Aorta (tissue), 5 donors: ENCODE data around the gene STARD9. TPM values are rescaled to one million over a fixed set of nuclear protein-coding genes. Genes with fewer than 3 reads are reported as not detected.

Experiments
- ATAC-seq: fragments of 200-7000 bp; cut with Tn5 transposase; one replicate; pipeline ENCODE4 v1.9.1; 2022; ENCODE audit warnings: moderate library complexity; ENCODE audit not compliant: low FRiP score
- DNase-seq, 2 donors: peaks; one replicate each; pipeline ENCODE4 v3.0.0-alpha.2; 2020
- H3K27ac ChIP-seq, 2 donors: one replicate each; pipeline ENCODE4 v1.5.1; 2013; ENCODE audit warnings: low read length in 2 of 2, mild to moderate bottlenecking in 2 of 2, moderate library complexity in 2 of 2, control low read depth in 1 of 2, inconsistent platforms in 1 of 2, low read depth in 1 of 2
- H3K27me3 ChIP-seq, 2 donors: one replicate each; pipeline ENCODE4 v1.6.1; 2013; ENCODE audit warnings: control low read depth in 1 of 2, low read length in 1 of 2, mild to moderate bottlenecking in 1 of 2, moderate library complexity in 1 of 2; ENCODE audit not compliant: insufficient read depth in 2 of 2, control insufficient read depth in 1 of 2
- H3K36me3 ChIP-seq, 2 donors: one replicate each; pipeline ENCODE4 v1.6.1; 2013; ENCODE audit warnings: control low read depth in 1 of 2, low read length in 1 of 2, mild to moderate bottlenecking in 1 of 2; ENCODE audit not compliant: insufficient read depth in 2 of 2, control insufficient read depth in 1 of 2
- H3K4me1 ChIP-seq, 2 donors: one replicate each; pipeline ENCODE4 v1.6.1; 2013; ENCODE audit warnings: low read length in 2 of 2, control low read depth in 1 of 2, mild to moderate bottlenecking in 1 of 2, moderate library complexity in 1 of 2; ENCODE audit not compliant: insufficient read depth in 2 of 2, control insufficient read depth in 1 of 2
- H3K4me3 ChIP-seq, 2 donors: one replicate each; pipeline ENCODE4 v1.5.1; 2013; ENCODE audit warnings: low read length in 2 of 2, control low read depth in 1 of 2, mild to moderate bottlenecking in 1 of 2
- H3K9me3 ChIP-seq: one replicate; pipeline ENCODE4 v1.6.1; 2013; ENCODE audit warnings: mild to moderate bottlenecking, low read length; ENCODE audit not compliant: control insufficient read depth
- WGBS, 2 donors: extraction: QIAGEN DNeasy Blood & Tissue Kit; methylation state at CpG; one replicate each; pipeline ENCODE4 v1.1.7; 2013; 5-methylcytosine and 5-hydroxymethylcytosine counted together
- intact Hi-C, 2 donors: fragments of 100-400 bp; cut with DNase I; formaldehyde crosslinking; loops; one replicate each; pipeline versions ENCODE4 v1.14.2 to v1.15.0; 2022
- long read RNA-seq, 2 donors: library from polyadenylated mRNA; unstranded; transcript quantifications; one replicate each; pipeline ENCODE4 v2.0.0, GENCODE V29; 2020 to 2021
- polyA plus RNA-seq, 2 donors: library from polyadenylated mRNA; stranded (reverse); fragments of 200-250 nt; gene quantifications; one replicate each; pipeline ENCODE4 v1.2.3, GENCODE V29; 2013
- total RNA-seq, 2 donors: library from RNA; stranded (reverse); fragmentation: NEBNext Ultra II Directional; extraction: Animal tissue kit (Norgen Biotek cat#: 25700); gene quantifications; one replicate each; pipeline ENCODE4 v1.2.1, GENCODE V29; 2021
- donor health status: healthy with polysubstance abuse.
- donor health status: Bipolar disorder and iron deficiency.
- donor health status: DM: no; HTN: no; CAD: no.
- donor health status: DM: no; HTN: no; CAD: no.
- donor health status: DM: yes; HTN: yes; CAD: no.

STARD9 gene
- 10 to 100 TPM; 38.7 to 65.8 TPM for total RNA-seq
- polyA plus RNA-seq = 10 to 100 TPM in 1 of 2 donors, 1 to 10 TPM in 1; 3.3 to 14.2 TPM
- long read RNA-seq, donor 1, partial matches to known transcripts = 18 of 32 reads
- long read RNA-seq, donor 1, other reads (novel, unspliced or antisense) = 14 of 32 reads
- long read RNA-seq, donor 2, partial matches to known transcripts = 21 of 34 reads
- long read RNA-seq, donor 2, other reads (novel, unspliced or antisense) = 13 of 34 reads

DNA sequence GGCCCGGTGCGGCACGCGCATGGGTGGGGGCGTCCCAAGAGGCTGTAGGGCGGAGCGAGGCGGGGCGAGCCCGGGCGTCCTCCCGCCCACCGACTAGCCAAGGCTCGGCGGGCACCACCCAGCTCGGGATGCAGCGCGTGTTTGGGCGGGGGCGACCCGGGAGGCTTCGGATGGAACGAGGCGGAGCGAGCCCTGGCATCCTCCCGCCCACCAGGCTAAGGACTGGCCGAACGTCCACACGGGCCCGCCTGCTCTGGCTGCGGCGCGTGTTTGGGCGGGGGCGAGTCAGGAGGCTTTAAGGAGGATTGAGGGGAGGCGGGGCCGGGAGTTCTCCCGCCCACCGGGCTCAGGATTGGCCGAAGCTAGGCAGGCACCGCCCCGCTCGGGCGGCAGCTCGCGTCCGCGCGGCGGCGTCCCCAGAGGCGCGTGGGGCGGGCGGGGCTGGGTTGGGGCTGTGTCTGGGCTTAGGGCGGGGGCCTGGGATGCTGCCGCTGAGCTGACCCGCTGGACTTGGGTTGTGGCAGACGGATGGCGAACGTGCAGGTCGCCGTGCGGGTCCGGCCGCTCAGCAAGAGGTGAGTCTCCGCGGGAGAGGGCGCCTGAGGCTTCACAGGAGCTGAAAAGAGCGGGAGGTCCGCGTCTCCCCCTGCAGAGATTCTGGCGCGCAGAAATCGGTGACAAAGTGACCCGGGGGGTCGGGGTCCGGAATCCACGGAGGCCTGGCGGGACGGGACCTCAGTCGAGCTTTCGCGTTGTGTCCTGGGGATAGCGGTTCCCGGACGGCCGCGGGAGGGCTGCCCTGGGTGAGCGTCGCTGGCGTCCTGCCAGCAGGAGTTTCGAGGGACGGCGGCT, at the start of gene STARD9:
Gene STARD9, plus strand, starts transcription at position 419 of the 852 bp plus-strand sequence. Its CDS starts 110 bp downstream, at position 529.
- 0% methylated on average over 78 to 95 of the region's 95 CpGs for WGBS, 2 donors
- H3K27me3 ChIP-seq = no peaks in the 10 kb centered on the region
- DNase-seq (peak; percentile 99), ATAC-seq (peak; percentile 97)
- no peaks in the 10 kb centered on the region for H3K9me3 ChIP-seq
- H3K27ac ChIP-seq = peak within 1 kb of the TSS; percentile 34 to 77
- H3K4me1 ChIP-seq = peaks cover 0 to 2% of the 10 kb centered on the region in 2 donors
- intact Hi-C loops = loop anchor here in 1 of 2 donors (5.0 kb wide), 2 partner anchors 42 to 83 kb away; partner anchors contain the start of gene ZNF106
- peak within 1 kb of the TSS; percentile 59 to 72 for H3K4me3 ChIP-seq
- no peaks in the 10 kb centered on the region for H3K36me3 ChIP-seq

GRCh38 chr15:42528970-42529369, 46.4 kb upstream of the STARD9 start:
- H3K36me3 ChIP-seq = peaks cover 6 to 7% of the 10 kb centered on the region in 2 donors
- 93 to 97% methylated on average over 3 of the region's 3 CpGs for WGBS, 2 donors

GRCh38 chr15:42533246-42533645, 42.2 kb upstream of the STARD9 start:
- WGBS, 2 donors = 89 to 94% methylated on average over 1 of the region's 1 CpG
- no peak for ATAC-seq
- no peak overlapping the region for H3K4me3 ChIP-seq
- no peak for DNase-seq
- intact Hi-C loops = no loop called here
- no peak overlapping the region for H3K27ac ChIP-seq
- H3K4me1 ChIP-seq = no peaks in the 10 kb centered on the region
- no peaks in the 10 kb centered on the region for H3K27me3 ChIP-seq
- peaks cover 3 to 7% of the 10 kb centered on the region in 2 donors for H3K36me3 ChIP-seq
- no peaks in the 10 kb centered on the region for H3K9me3 ChIP-seq

More at GRCh38 chr15:42528970-42529369, 46.4 kb upstream of the STARD9 start:
- no peak overlapping the region for H3K27ac ChIP-seq
- intact Hi-C loops = no loop called here
- no peaks in the 10 kb centered on the region for H3K27me3 ChIP-seq
- no peak for DNase-seq
- no peaks in the 10 kb centered on the region for H3K4me1 ChIP-seq
- no peak for ATAC-seq
- H3K9me3 ChIP-seq = no peaks in the 10 kb centered on the region
- no peak overlapping the region for H3K4me3 ChIP-seq

GRCh38 chr15:42544853-42545629, 30.4 kb upstream of the STARD9 start:
- 88 to 91% methylated on average over 4 of the region's 4 CpGs for WGBS, 2 donors
- no peak overlapping the region for H3K27ac ChIP-seq
- no peaks in the 10 kb centered on the region for H3K36me3 ChIP-seq

GRCh38 chr15:42547918-42548248, 27.5 kb upstream of the STARD9 start:
- no peak for DNase-seq
- Histone ChIP-seq H3K36me3 (no peaks in the 10 kb centered on the region), H3K4me1 (no peaks in the 10 kb centered on the region), H3K27ac (peak overlapping the region in 1 of 2 donors; percentile 82), H3K4me3 (peak overlapping the region; percentile 79 to 82), H3K9me3 (no peaks in the 10 kb centered on the region), H3K27me3 (no peaks in the 10 kb centered on the region)
- peak; percentile 37 for ATAC-seq
- 0 to 1% methylated on average over 9 of the region's 9 CpGs for WGBS, 2 donors
- intact Hi-C loops = loop anchor here (5.0 to 10.0 kb wide), 2 partner anchors 97 to 104 kb away; no protein-coding TSS in a partner anchor

More at GRCh38 chr15:42544853-42545629, 30.4 kb upstream of the STARD9 start:
- Histone ChIP-seq H3K4me1 (no peaks in the 10 kb centered on the region), H3K27me3 (no peaks in the 10 kb centered on the region), H3K4me3 (no peak overlapping the region), H3K9me3 (no peaks in the 10 kb centered on the region)
- no peak for ATAC-seq
- no peak for DNase-seq
- intact Hi-C loops = loop anchor here (5.0 to 10.0 kb wide), 2 partner anchors 100 to 107 kb away; no protein-coding TSS in a partner anchor

DNA sequence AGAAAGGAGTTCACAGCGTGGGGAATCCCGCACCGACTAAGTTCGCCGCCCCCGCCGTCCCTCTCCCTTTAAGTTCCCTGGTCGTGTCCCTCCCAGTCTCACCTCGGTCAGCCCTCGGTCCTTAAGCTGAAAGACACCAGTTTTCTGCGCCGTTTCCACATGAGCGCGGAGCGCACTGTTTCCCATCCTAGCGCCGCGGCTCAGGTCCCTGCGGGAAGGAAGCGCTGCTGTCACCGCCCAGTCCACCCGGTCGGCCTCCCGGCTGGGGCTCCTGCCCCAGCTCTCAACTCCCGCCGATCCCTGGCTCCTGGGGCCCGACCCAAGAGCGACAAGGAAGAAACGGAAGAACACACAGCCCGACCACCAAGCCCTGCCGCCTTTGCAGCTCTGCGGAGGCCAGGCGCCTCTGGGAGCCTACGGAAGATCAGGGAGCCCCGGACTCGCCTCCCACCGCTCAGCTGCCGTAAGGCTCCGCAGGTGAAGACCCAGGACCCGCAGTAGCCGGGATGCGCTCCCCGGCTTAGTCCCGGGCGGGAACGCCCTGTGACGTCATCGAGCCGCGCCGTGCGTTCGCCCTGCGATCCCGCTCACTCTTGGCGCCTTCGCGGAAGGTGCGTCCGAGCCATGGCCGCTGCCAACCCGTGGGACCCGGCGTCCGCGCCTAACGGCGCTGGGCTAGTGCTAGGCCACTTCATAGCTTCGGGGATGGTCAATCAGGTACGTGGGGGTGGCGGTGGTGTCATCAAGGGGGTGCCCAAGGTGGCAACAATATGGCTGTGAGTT, 27.0 kb upstream of the STARD9 start, which contains the start of the genes HAUS2 and LRRC57:
Gene HAUS2, plus strand, starts transcription at position 590 of the 783 bp plus-strand sequence. Its CDS starts 35 bp downstream, at position 625.
Gene LRRC57, minus strand, starts transcription at position 545 of the 783 bp plus-strand sequence. Its CDS starts 359 bp downstream, at position 186.
- 0 to 1% methylated on average over 69 to 71 of the region's 71 CpGs for WGBS, 2 donors
- H3K36me3 ChIP-seq = no peaks in the 10 kb centered on the region
- peak; percentile 96 for ATAC-seq
- no peaks in the 10 kb centered on the region for H3K27me3 ChIP-seq
- no peaks in the 10 kb centered on the region for H3K4me1 ChIP-seq
- H3K4me3 ChIP-seq = peak within 1 kb of the TSS; percentile 79 to 82
- intact Hi-C loops = loop anchor here (5.0 to 10.0 kb wide), 2 partner anchors 96 to 104 kb away; no protein-coding TSS in a partner anchor
- DNase-seq = peak; percentile 93 to 97
- no peaks in the 10 kb centered on the region for H3K9me3 ChIP-seq
- H3K27ac ChIP-seq = peak within 1 kb of the TSS; percentile 3 to 82

DNA sequence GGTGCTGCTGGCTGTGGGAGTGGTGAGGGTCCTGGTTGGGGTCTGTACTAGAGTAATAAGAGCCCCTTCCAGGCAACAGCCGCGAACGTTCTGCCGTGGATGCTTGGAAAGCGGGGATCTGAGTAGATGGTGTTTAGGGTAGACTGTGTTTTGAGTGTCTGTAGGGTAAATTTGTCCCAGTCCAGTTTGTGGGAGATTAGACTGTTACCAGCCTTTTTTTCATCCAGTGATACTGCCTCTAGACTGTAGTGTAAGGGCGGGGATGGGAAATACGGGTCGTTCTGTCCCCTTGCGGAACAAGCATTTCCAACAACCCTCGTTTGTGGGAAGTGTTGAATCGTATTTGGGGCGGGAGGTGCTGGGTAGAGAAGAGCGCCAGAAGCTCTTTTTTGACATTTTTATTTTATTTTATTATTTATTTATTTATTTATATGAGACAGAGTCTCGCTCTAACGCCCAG, 26.3 kb upstream of the STARD9 start:
- peak overlapping the region; percentile 79 to 82 for H3K4me3 ChIP-seq
- no peaks in the 10 kb centered on the region for H3K9me3 ChIP-seq
- H3K4me1 ChIP-seq = no peaks in the 10 kb centered on the region
- H3K27me3 ChIP-seq = no peaks in the 10 kb centered on the region
- ATAC-seq (peak; percentile 60), DNase-seq (no peak)
- peak overlapping the region in 1 of 2 donors; percentile 82 for H3K27ac ChIP-seq
- intact Hi-C loops = loop anchor here (5.0 to 10.0 kb wide), 2 partner anchors 96 to 103 kb away; no protein-coding TSS in a partner anchor
- H3K36me3 ChIP-seq = no peaks in the 10 kb centered on the region
- WGBS, 2 donors = 0 to 1% methylated on average over 15 of the region's 15 CpGs
